Activated naive CD8-positive, alpha-beta T cell treated with anti-CD3 and anti-CD28 coated beads, Interleukin-2, amount 50 U/mL, for 24 hours (primary cell): ENCODE data around the gene SLC12A8.

Experiments used
- ATAC-seq: fragments of 150-1000 bp; cut with Tn5 transposase; one replicate; pipeline ENCODE4 v1.10.0; 2021
- DNase-seq: peaks from one replicate; pipeline ENCODE4 v3.0.0; 2021
- H3K27ac Mint-ChIP-seq: one replicate; pipeline ENCODE4 v1.8.0; 2021; ENCODE audit warnings: mild to moderate bottlenecking, mixed read lengths
- H3K27me3 Mint-ChIP-seq: one replicate; pipeline ENCODE4 v1.8.0; 2021; ENCODE audit warnings: mixed read lengths
- H3K36me3 Mint-ChIP-seq: one replicate; pipeline ENCODE4 v1.8.0; 2021; ENCODE audit warnings: low read depth, mixed read lengths
- H3K4me1 Mint-ChIP-seq: one replicate; pipeline ENCODE4 v1.8.0; 2021; ENCODE audit warnings: mixed read lengths
- H3K4me3 Mint-ChIP-seq: one replicate; pipeline ENCODE4 v1.8.0; 2021; ENCODE audit warnings: mild to moderate bottlenecking, moderate library complexity, mixed read lengths
- H3K9me3 Mint-ChIP-seq: one replicate; pipeline ENCODE4 v1.8.0; 2021; ENCODE audit warnings: mixed read lengths

The SLC12A8 gene

DNA sequence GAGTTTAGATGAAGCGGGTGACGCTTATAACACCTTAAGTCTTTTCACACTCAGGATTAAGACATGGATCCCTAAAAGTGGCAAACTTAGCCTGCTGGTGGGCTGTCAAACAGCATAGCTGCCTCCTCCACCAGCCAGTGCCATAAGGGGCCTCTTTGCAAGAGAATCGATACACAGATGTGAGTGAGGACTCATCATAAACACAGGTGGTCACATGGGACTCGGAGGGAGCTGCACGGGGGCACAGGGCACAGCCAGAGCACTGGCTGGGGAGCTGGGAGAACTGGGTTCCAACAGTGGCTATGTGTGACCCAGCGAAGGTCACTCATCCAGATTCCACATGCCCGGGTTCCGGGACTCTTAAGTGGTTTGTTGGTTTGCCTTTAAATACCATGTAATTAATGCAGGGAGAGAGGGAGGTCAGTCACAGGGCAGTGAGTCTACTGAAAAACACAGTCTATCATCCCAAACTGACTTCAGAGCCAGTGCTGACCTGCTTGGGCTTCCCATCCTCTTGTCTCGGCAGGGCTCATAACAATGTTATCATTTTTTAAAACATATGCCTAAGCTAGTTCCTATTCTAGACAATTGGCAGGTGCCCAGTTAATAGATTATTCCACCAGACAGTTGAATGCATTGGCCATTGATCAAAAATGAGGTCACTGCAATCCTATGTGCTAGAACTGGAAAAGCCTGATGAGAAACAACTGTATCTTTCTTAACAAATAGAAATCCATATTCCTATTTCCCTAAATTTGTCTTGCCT lies 51.8 kb downstream of the SLC12A8 start:
- peaks cover 12% of the 10 kb centered on the region for H3K27me3 Mint-ChIP-seq
- DNase-seq (no peak), ATAC-seq (no peak)
- no peaks in the 10 kb centered on the region for H3K4me1 Mint-ChIP-seq
- H3K4me3 Mint-ChIP-seq = no peak overlapping the region
- H3K9me3 Mint-ChIP-seq = no peaks in the 10 kb centered on the region
- H3K36me3 Mint-ChIP-seq = no peaks in the 10 kb centered on the region
- H3K27ac Mint-ChIP-seq = no peak overlapping the region

DNA sequence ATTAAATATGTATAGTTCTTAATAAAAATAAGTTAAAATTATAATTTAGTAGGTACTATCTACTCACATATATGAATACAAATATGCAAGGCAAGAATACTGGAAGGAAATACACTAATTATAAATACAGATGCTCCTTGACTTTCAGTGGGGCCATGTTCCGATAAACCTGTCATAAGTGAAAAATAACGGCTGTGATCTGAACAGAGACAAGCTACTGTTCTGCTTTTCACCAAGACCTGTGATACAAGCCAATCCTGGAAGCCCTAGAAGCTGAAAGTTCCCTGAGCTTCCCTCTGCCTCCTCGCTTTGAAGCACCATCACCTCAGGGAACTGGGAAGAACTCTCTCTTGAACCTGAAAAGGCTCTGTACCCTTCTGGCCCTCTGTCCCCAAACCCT lies 55.4 kb downstream of the SLC12A8 start:
- no peak overlapping the region for H3K27ac Mint-ChIP-seq
- no peak overlapping the region for H3K4me3 Mint-ChIP-seq
- peaks cover 6% of the 10 kb centered on the region for H3K9me3 Mint-ChIP-seq
- no peaks in the 10 kb centered on the region for H3K36me3 Mint-ChIP-seq
- peaks cover 14% of the 10 kb centered on the region for H3K4me1 Mint-ChIP-seq
- DNase-seq (no peak), ATAC-seq (no peak)
- H3K27me3 Mint-ChIP-seq = peaks cover 12% of the 10 kb centered on the region

DNA sequence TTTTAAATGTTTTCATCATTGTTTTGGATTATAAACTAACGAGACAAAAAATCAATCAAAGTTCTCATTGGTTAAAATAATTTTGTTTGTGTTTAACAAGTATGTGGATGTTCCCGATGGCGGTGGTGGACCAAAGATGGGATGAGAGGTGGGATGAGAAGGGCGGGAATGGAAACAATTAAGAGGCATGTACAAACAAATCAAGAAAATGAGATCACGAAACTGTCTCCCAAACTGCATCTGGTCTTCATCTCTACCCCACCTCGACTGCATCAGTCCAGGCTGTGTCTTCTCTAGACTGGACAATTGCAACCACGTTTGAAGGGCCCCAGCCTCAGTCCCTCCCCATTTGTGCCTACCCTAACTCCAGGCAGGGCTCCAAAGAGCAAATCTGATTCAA lies 56.1 kb downstream of the SLC12A8 start:
- Mint-ChIP-seq H3K4me3 (no peak overlapping the region), H3K9me3 (peaks cover 6% of the 10 kb centered on the region), H3K4me1 (peaks cover 14% of the 10 kb centered on the region), H3K27ac (no peak overlapping the region), H3K36me3 (no peaks in the 10 kb centered on the region), H3K27me3 (peaks cover 12% of the 10 kb centered on the region)
- DNase-seq = no peak
- no peak for ATAC-seq

DNA sequence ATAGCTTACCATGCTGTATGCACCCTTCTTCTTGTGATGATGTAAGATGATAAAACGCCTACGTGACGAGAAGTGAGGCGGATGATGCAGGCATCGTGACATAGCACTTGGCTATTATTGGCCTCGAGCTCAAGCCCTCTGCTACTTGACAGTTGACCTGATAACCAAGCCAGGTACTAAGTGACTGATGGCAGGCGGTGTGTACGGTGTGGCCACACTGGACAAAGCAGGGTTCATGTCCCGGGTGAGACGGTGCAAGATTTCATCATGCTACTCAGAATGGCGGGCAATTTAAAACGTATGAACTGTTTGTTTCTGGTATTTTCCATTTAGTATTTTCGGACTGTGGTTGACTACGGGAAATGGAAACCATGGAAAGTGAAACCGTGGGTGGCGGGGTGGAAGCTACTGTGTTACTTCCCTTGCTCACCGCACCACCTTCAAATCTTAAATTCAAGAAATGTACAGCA lies 57.7 kb downstream of the SLC12A8 start:
- ATAC-seq = peak; percentile 22
- peak overlapping the region; percentile 43 for H3K4me3 Mint-ChIP-seq
- peaks cover 6% of the 10 kb centered on the region for H3K9me3 Mint-ChIP-seq
- peak overlapping the region; percentile 76 for H3K27ac Mint-ChIP-seq
- peaks cover 12% of the 10 kb centered on the region for H3K27me3 Mint-ChIP-seq
- peaks cover 14% of the 10 kb centered on the region for H3K4me1 Mint-ChIP-seq
- H3K36me3 Mint-ChIP-seq = no peaks in the 10 kb centered on the region
- DNase-seq = peak; percentile 54

DNA sequence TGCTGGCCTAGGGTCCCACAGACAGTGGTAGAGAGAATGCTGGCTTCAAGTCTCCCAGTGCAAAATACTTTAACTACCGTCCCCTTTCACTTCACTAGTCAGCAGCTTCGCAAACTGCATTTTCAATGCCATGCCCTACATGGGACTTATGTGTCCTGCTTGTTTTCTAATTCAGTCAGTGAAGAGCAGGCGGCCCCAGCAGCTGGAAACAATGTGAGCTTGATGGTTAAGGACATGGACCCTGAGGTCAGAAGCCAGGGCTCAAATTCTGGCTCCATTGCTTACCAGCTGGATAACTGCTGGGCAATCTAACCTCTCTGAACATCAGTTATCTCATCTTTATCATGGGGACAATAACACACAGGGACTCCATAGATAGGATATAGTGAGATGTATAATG lies 58.4 kb downstream of the SLC12A8 start:
- ATAC-seq (no peak), DNase-seq (no peak)
- peaks cover 15% of the 10 kb centered on the region for H3K27me3 Mint-ChIP-seq
- no peak overlapping the region for H3K4me3 Mint-ChIP-seq
- peaks cover 6% of the 10 kb centered on the region for H3K9me3 Mint-ChIP-seq
- no peaks in the 10 kb centered on the region for H3K36me3 Mint-ChIP-seq
- H3K4me1 Mint-ChIP-seq = peaks cover 18% of the 10 kb centered on the region
- H3K27ac Mint-ChIP-seq = no peak overlapping the region

DNA sequence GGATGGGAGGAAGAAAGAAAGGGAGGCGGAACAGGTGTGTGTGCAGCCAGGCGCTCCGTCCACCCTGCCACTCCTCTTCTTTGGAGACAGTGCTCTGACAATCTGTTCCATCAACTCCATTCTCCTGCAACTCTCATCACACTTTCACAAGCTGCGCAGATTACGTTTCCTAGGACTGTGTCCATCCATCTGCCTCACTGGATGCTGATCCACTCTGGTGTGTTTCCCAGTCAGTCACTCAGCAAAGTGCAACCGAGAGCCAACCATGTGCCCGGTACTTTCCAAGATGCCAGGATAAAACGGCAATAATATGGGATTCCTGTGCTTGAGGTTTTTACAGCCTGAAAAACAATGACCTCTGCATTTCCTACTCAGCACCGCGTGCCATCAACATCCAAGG lies 59.6 kb downstream of the SLC12A8 start:
- no peak overlapping the region for H3K4me3 Mint-ChIP-seq
- no peak for ATAC-seq
- peaks cover 13% of the 10 kb centered on the region for H3K27me3 Mint-ChIP-seq

DNA sequence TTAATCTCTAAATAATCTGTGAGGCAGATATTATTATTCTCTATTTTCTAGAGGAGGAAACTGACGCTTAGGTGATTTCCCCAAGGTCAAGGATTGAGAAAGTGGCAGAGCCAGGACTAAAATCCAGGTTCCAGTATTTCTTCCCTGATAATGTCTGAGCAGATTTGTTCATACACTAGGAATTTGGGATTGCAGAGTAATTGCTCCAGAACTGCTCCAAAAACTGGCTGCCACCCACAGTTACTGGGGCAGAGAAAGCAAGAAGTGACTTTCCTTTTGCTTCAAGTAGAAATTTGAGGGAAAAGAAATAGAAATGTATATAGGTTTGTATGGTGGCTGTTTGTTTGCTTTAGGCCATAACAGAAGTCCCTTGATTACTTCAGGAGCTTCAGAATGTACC lies 60.6 kb downstream of the SLC12A8 start:
- H3K9me3 Mint-ChIP-seq = peaks cover 6% of the 10 kb centered on the region
- peaks cover 5% of the 10 kb centered on the region for H3K27me3 Mint-ChIP-seq
- ATAC-seq (no peak), DNase-seq (no peak)
- H3K27ac Mint-ChIP-seq = no peak overlapping the region
- H3K4me3 Mint-ChIP-seq = no peak overlapping the region
- H3K36me3 Mint-ChIP-seq = no peaks in the 10 kb centered on the region
- peaks cover 29% of the 10 kb centered on the region for H3K4me1 Mint-ChIP-seq

More for the DNA sequence above, 59.6 kb downstream of the SLC12A8 start:
- Mint-ChIP-seq H3K36me3 (no peaks in the 10 kb centered on the region), H3K4me1 (peaks cover 26% of the 10 kb centered on the region), H3K27ac (no peak overlapping the region), H3K9me3 (peaks cover 6% of the 10 kb centered on the region)
- no peak for DNase-seq

DNA sequence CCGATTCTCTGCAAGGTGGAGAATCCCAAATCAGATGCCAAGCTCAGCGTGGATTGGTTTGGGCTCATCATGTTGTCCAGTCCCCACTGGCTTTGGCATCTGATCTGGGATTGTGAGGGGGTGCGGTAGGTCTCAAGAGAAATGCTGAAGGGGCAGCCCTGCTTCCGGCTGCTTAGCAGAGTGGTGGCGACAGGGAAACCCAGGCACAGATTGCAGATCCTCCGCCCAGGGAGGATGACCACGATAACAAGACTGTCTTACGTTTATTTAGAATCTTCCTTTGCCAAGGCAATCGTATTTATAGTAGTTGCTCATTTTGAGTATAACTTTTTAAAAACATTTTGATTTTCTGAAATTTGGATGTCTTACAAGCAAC lies 61.1 kb downstream of the SLC12A8 start:
- H3K27ac Mint-ChIP-seq = no peak overlapping the region
- ATAC-seq (no peak), DNase-seq (no peak)
- no peak overlapping the region for H3K4me3 Mint-ChIP-seq
- no peaks in the 10 kb centered on the region for H3K36me3 Mint-ChIP-seq
- peaks cover 29% of the 10 kb centered on the region for H3K4me1 Mint-ChIP-seq
- H3K27me3 Mint-ChIP-seq = peaks cover 7% of the 10 kb centered on the region
- H3K9me3 Mint-ChIP-seq = peaks cover 6% of the 10 kb centered on the region

DNA sequence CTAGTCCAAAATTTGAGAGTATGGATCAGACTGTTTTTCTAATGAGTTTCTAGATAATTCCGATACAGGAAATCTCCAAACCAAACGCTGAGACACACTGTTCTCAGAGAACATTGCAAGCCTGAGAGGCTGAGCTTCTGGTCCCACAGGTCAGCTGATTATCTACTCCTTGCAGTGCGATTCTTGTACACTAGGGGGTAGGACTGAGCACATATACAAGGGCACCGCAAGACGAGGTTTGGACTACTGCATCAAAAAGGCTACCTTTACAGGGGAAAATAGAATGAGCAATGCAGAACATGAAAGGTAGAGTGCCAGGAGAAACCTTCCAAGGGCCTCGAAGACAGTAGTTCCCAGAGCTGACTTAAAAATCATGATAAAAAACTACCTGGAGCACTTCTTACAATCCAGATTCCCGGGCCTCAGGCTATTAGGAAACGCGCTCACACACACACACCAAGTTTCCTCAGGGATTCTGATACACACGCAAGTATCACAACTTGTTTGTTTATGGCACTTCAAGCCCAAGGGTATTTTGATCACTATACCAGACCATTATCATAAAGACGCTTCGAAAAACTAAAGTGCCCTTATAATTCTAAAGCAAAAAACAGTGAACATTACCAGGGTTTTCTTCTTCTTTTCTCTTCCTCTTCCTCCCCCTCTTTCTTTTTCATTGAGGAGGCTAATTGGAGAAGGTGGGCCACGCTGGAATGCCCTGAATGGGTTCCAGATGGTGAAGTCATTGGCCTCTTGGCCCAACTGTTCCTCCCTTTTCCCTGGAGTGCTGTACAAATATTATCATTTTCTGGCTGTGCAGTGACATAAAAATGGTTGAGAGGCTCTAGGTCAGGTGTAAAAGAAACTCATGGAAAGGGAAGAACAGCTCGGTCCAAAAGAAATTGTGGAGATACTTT lies 61.8 kb downstream of the SLC12A8 start:
- Mint-ChIP-seq H3K9me3 (peaks cover 6% of the 10 kb centered on the region), H3K27me3 (peaks cover 6% of the 10 kb centered on the region), H3K36me3 (no peaks in the 10 kb centered on the region), H3K4me3 (no peak overlapping the region), H3K27ac (no peak overlapping the region), H3K4me1 (peaks cover 29% of the 10 kb centered on the region)
- peak; percentile 72 for DNase-seq
- peak; percentile 71 for ATAC-seq

DNA sequence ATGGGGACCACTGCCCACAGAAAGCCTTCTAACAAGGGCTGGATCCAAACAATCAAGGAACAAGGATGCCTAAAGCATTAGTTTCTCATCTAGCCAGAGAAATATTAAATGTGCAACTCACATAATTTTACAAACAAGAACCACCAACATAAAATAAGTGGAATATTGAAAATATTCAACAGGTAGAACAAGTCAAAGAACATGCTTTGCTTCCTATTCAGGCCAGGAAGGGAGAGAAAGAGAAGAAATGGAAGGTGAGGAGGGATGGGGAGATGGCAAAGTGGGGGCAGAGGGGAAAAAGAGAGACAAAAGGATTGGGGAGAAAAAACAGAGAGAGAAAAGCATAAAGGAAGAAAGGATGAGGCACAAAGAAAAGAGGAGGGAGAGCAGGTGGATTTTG lies 63.1 kb downstream of the SLC12A8 start:
- Mint-ChIP-seq H3K4me1 (peaks cover 20% of the 10 kb centered on the region), H3K4me3 (no peak overlapping the region), H3K9me3 (no peaks in the 10 kb centered on the region), H3K27me3 (peaks cover 13% of the 10 kb centered on the region), H3K27ac (no peak overlapping the region), H3K36me3 (no peaks in the 10 kb centered on the region)
- ATAC-seq (no peak), DNase-seq (no peak)

DNA sequence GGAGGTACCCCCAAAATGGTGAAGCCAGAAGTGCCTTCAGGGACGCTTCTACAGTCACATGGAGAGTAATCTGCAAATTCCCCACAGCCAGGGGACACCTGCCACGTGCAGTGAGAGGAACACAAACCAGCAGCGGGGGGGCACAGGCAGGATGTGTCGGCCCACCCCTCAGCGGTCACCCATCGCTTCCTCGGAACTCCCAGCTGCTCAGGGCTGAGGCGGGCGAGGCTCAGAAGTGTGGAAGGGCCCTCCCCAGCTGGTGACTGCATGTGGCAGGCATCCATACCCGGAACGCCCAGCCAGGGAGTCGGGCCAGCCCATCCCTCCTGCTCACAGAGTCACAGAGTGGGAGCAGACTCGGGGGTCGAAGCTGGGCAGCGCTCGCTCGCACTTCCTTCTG lies 63.7 kb downstream of the SLC12A8 start:
- ATAC-seq (peak; percentile 5), DNase-seq (no peak)
- H3K4me3 Mint-ChIP-seq = no peak overlapping the region
- H3K9me3 Mint-ChIP-seq = no peaks in the 10 kb centered on the region
- peaks cover 16% of the 10 kb centered on the region for H3K27me3 Mint-ChIP-seq
- H3K36me3 Mint-ChIP-seq = no peaks in the 10 kb centered on the region
- H3K27ac Mint-ChIP-seq = no peak overlapping the region
- peaks cover 15% of the 10 kb centered on the region for H3K4me1 Mint-ChIP-seq

DNA sequence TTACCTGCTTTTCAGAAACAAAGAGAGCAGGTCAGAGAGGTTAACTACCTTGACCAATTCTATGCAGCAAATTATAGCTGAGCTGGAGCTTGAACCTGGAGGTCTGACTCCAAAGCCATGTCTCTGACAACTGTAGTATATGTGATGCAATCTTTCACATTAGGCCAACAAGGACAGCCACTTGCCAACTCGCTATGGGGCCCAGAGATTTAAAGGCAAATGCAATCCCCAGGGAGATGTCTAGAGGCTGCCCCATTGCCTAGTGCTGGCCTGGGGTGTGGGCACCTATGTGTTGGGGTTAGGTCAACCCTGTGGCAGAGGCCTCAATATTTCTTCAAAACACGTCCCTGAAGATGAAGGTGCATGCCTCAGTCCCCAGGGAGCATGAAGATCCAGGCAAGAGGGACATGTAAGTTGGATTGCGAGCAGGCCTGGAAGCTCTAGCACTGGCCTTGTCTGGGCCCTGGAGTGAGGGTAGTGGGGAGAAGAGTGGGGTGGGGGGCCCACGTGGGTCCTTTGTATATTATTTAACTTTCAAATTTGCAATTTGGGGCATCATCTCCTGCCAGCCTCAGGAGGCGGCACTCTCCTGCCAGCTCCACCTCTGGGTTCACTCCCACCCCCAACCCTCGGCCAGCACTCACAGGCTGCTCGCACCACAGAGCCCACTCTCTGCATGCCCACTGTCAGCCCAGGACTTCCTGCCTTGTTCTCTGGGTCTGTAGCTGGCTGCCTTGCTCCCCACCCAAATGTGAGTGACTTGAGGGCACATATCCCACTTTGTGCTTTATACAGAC lies 64.3 kb downstream of the SLC12A8 start:
- H3K27ac Mint-ChIP-seq = no peak overlapping the region
- H3K4me3 Mint-ChIP-seq = no peak overlapping the region
- peaks cover 21% of the 10 kb centered on the region for H3K27me3 Mint-ChIP-seq
- no peaks in the 10 kb centered on the region for H3K36me3 Mint-ChIP-seq
- H3K4me1 Mint-ChIP-seq = peaks cover 15% of the 10 kb centered on the region
- ATAC-seq = no peak
- H3K9me3 Mint-ChIP-seq = no peaks in the 10 kb centered on the region
- DNase-seq = no peak

DNA sequence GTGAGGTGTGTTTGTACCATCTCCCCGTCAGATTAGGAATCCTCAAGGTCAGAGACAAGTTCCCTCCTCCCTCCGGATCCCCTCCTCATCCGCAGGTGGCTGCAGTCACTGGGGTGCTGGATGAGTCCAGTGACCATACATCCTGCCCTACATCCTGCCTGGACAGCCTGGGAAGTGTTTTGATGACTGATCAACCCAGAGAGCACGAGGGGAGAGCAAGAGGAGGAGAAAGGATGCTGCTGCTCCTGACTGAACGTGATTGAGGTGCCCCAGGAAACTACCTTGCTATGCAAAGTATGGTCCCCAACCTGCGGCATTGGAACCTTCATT lies 65.1 kb downstream of the SLC12A8 start:
- Mint-ChIP-seq H3K9me3 (no peaks in the 10 kb centered on the region), H3K36me3 (no peaks in the 10 kb centered on the region), H3K27ac (no peak overlapping the region), H3K27me3 (peaks cover 28% of the 10 kb centered on the region), H3K4me3 (no peak overlapping the region), H3K4me1 (peaks cover 22% of the 10 kb centered on the region)
- ATAC-seq = no peak
- no peak for DNase-seq

DNA sequence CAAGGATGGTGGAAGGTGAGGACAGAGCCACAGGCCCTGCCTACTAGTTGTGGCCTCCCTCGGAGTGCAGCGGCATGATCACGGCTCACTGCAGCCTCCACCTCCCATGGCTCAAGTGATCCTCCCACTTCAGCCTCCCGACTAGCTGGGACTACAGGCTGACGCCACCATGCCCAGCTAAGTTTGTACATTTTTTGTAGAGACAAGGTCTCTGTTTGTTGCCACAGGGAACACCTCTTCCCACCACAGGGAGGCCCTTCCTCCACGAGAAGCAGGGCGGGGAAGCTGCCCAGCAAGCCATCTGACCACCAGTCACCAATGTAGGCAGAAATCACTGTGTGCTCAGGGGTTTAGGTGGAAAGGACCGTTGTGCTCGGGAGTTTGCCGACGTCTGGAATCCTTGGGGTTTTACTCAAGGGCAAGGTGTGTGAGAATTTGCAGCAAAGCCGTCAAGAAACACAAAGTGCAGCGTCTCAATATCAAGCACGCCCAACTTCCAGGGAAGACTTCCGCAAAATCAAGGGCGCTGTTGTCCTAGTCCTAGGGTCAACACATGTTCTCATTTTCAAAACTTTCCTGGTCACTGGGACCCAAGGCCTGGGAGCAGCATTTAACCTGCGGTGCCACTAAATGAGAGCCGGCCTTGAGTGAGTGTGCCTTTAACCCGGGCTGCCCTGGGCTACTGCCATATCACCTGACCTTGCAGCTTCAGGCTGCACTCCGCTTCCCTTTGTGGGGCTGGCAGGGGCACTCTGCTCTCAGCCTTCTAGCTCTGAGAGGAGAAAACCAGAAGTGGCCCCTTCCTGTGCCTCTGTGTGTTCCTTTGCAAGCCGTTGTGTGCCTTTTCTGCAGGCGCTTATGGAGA lies 65.7 kb downstream of the SLC12A8 start:
- no peak overlapping the region for H3K4me3 Mint-ChIP-seq
- no peak overlapping the region for H3K27ac Mint-ChIP-seq
- ATAC-seq (no peak), DNase-seq (no peak)
- H3K27me3 Mint-ChIP-seq = peaks cover 32% of the 10 kb centered on the region
- no peaks in the 10 kb centered on the region for H3K9me3 Mint-ChIP-seq
- peaks cover 28% of the 10 kb centered on the region for H3K4me1 Mint-ChIP-seq
- H3K36me3 Mint-ChIP-seq = no peaks in the 10 kb centered on the region
